ENCODE data around the gene PER1. TPM values are rescaled to one million over a fixed set of nuclear protein-coding genes. Genes with fewer than 3 reads are reported as not detected.

Gene PER1
- total and polyA plus RNA-seq, 2 of the 13 experiments (the other 11 are each of a cell fraction or from before 2014, with no cell fraction given) = 2.6 to 3.6 TPM

DNA sequence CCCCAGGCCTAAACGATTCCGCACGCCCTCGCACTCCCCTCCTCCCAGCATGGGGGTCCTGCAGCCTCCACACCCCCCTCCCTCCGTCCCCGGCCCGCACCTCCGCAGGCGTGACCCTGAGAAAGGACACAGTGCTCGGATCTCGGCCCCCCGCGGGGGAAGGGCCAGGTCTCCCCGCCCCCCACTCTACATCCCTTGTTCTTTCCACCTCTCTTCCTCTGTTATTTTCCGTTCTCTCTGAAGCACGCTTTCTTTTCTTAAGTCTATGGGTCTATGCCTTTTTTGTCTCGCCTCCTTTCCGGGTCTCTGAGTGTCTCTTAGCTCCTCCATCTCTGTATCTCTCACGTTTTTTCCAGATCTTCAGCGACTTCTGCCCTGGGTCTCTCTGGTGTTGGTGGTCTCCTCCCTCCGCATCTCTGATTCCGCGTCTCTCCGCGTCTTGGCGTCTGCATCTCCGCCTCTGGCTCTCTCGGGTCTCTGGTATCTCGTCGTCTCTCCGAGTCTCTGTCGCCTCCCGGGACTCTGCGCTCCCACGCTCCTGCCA, 26.2 kb downstream of the PER1 start (continued):
- 0 out of 2 replicates have a peak, but pooled peaks have one; percentile 6 for TF ChIP-seq GATAD2A (CRISPR knock-in tag; IDR thresholded peaks at IDR 0.05)
- 0 out of 2 replicates have a peak, but pooled peaks have one; percentile 9 for TF ChIP-seq ZNF792 (CRISPR knock-in tag; IDR thresholded peaks at IDR 0.05)
- TF ChIP-seq TCF7L2 (IDR thresholded peaks at IDR 0.05; ENCODE audit: low read depth, low read length) = no peak
- TF ChIP-seq, protein P1, sequence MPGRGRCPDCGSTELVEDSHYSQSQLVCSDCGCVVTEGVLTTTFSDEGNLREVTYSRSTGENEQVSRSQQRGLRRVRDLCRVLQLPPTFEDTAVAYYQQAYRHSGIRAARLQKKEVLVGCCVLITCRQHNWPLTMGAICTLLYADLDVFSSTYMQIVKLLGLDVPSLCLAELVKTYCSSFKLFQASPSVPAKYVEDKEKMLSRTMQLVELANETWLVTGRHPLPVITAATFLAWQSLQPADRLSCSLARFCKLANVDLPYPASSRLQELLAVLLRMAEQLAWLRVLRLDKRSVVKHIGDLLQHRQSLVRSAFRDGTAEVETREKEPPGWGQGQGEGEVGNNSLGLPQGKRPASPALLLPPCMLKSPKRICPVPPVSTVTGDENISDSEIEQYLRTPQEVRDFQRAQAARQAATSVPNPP (CRISPR knock-in tag; IDR thresholded peaks at IDR 0.05) = no peak
- TF ChIP-seq E2F2 (CRISPR knock-in tag; IDR thresholded peaks at IDR 0.05; ENCODE audit: borderline replicate concordance) = no peak
- no peak for TF ChIP-seq ZNF597 (CRISPR knock-in tag; IDR thresholded peaks at IDR 0.05)
- no peak for TF ChIP-seq ZNF431 (CRISPR knock-in tag; IDR thresholded peaks at IDR 0.05; ENCODE audit: borderline replicate concordance, low read depth)
- TF ChIP-seq ZNF296 (CRISPR knock-in tag; conservative IDR thresholded peaks at IDR 0.05) = 0 out of 2 replicates have a peak, but pooled peaks have one; percentile 4
- no peak for TF ChIP-seq ZNF496 (CRISPR knock-in tag; IDR thresholded peaks at IDR 0.05; ENCODE audit: insufficient replicate concordance)
- TF ChIP-seq PAF1 (CRISPR knock-in tag; IDR thresholded peaks at IDR 0.05) = no peak
- TF ChIP-seq, protein P2, sequence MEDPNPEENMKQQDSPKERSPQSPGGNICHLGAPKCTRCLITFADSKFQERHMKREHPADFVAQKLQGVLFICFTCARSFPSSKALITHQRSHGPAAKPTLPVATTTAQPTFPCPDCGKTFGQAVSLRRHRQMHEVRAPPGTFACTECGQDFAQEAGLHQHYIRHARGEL (CRISPR knock-in tag; IDR thresholded peaks at IDR 0.05) = no peak

Measured in HepG2 (cell line).